CD1c-positive myeloid dendritic cell (primary cell): ENCODE data around the gene POU4F1.

Experiments
- DNase-seq: peaks from one replicate; pipeline ENCODE4 v3.0.0-alpha.2; 2016; ENCODE audit errors: extremely low spot score

Gene POU4F1

DNA sequence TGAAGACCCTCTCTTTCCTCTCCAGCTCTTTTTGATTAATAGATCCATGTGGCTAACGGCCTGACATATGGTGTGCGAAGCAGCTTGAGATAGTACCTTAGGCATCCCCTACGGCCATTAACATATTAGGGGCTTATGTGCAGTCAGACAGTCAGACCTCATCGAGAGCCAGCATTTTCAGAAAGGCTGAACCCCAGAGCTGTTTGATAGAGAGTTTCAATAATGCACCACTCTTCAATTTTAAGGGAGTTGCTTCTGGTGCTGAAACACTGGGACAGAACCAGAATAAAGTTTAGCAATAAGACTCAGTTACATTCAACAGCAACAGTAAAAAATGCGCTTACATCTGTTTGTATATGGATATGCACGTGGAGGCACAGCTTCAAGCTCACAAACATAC lies 10.8 kb downstream of the POU4F1 start:
- no peak for DNase-seq

DNA sequence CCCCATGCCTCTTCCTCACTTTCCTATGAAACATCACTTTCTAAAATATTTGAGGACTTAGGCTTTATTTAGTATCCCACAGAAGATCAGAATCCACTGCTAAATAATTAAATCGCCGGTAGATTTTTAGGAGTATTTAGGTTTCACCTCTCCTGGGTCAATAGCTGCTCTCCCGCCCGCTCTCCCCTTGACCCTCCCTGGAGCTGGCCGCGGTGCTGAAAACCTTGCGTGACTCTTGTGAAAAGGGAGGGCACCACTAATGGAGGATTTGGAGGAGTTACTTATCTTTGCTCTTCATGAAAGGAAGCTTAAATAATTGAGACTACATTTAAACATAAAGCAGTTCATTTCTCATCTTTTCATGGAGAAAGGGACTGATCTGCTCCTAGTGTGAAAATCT lies 14.1 kb downstream of the POU4F1 start:
- DNase-seq = peak; percentile 37

DNA sequence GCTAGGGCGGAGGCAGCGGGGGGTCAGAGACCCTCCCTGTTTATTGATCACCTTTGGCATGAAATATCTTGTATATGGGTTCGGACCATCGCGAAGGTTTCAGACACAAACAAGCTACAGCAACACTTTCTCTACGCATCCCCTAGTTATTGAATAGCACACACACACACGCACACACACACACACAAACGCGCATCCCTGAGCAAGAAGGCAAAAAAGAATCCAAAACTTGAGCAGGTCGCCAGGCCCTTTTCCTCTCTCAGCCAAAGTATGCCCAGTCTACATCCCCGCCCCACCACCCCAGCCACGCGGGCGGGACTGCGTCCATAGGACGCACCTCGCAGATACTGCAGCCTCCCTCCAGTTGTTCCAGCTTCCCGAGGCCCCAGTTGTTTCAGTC lies 16.0 kb downstream of the POU4F1 start:
- no peak for DNase-seq

DNA sequence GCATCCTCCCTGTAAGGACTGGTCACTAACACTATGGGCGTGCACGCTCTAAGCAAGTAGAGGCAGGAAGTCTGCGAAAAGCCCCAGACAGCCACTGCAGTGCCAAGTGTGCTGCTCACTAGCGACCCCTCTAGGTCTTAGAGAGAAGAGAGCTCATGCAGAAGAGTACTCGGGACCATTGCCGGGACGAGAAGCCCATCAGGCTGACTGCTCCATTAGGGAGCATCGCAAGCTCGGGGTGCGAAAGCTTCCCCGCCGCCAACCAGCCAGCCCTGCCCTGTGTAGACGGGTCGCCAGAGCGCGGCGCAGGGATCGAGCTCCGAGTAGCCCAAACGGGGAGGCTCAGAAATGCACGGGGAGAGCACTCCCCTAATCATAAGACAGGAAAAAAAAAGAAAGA lies 16.6 kb downstream of the POU4F1 start:
- DNase-seq = no peak

GRCh38 chr13:78576261-78576660 lies 27.1 kb downstream of the POU4F1 start:
- DNase-seq = no peak

- DNase-seq = no peak
Measured at GRCh38 chr13:78572459-78572858, 30.9 kb downstream of the POU4F1 start.

DNA sequence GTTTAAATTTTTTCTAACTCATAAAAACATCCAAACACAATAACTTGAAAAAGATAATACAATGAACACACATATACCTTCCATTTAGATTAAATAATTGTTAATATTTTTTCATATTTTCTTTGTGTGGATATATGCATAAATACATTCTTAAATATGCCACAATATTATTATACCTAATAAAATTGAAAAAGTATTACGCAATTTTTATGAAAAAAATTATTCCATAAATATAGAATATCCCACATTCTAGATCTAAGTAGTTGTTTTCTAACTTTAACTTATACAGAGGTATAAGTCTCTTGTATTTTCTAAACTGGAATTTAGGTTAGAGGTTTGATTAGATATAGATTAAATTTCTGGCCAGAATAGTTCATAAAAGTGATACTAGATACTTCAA lies 34.3 kb downstream of the POU4F1 start:
- no peak for DNase-seq

- no peak for DNase-seq
Measured at GRCh38 chr13:78566631-78567030, 36.7 kb downstream of the POU4F1 start.

- DNase-seq = no peak
Measured at GRCh38 chr13:78562237-78562889, 41.0 kb downstream of the POU4F1 start.
